NAMALWA (cell line): ENCODE measurements around the gene GPR4.
"Not testable (repeated sequence)": the region's sequence is repeated elsewhere in the genome, so short reads cannot be mapped to it uniquely, and the experiment has no call there.

ENCODE experiments used
- DNase-seq: peaks from one replicate; pipeline ENCODE4 v3.0.0-alpha.2; 2015; ENCODE audit warnings: low spot score

GPR4 gene

GRCh38 chr19:45601524-45602374, at the start of gene GPR4:
TSS of gene GPR4 (minus strand) at chr19:45602212. CDS start at chr19:45591866, 10,346 bp downstream.
- no peak for DNase-seq

DNA sequence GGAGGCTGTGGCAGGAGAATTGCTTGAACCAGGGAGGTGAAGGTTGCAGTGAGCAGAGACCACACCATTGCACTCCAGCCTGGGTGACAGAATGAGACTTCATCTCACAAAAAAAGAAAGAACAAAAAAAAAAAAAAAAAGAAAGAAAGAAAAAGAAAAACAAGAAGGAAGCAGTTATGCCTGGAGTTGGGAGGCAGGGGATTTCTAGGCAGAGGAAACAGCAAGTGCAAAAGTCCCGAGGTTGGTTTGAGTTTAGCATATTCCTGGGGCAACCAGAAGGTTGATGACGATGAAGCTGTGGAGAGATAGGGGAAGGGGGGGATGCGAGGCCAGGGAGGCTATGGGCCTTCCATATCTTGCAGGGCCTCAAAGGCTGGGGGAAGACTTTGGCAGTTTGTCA, 48.7 kb upstream of the GPR4 start:
- no peak for DNase-seq

GRCh38 chr19:45646345-45646698, 44.3 kb upstream of the GPR4 start:
- no peak for DNase-seq

DNA sequence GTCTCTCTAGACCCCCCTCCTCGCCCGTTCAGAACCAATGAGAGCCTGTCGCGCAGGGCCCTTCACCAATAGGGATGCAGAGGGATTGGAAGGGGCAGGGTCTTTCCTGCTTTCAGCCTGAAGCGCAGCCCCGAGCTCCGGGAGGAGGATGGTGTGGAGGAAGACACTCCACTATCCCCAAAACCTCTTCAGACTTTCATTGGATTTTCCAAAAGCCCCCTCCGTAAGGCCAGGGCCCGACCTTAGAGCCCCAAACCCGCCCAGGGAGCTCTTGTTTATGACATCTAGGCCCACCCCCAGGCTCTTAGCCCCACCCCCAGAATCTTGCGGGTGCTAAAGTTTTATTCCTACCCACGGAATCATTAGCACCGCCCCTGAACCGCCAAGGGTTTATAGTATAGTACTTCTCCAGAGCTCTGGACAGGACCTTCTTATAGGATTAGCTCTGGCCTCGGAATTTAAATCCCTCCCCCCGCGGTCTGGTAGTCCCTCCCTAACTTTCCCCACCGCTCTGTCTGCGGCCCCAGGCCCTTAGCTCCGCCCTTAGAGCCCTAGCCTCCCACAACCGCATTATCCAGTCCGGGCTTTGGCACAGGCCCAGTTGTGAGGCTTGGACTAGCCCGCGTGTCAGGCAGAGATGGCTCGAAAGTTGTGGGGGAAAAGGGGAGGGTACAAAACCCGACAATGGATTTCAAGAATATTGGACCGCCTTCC, 43.8 kb upstream of the GPR4 start:
- peak; percentile 98 for DNase-seq

DNA sequence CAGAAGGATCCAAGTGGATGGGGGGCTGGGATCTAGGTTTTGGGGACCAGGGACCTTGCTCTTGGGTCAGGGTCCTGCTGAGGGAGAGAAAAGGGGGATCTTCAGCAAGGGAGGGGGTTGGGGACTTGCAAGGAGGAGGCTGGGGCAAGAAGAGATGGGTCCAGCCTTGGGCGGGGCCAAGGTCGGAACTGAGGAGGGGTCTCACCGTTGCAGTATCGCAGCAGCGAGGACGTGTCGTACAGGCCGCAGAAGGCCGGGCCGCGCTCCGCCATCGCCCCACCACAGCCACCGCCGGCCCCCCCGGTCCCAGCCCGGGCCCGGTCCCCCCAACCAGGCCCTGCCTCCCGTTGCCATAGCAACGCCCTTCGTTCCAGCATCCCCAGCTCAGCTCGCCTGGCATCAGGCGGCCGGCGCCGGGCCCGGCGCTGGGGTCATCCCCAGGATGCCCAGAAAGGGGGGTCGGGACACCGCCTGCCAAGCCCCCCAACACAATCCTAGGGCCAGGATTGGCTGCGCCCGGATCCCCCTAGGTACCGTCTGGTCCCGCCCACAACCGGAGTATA, 43.1 kb upstream of the GPR4 start:
- no peak for DNase-seq

DNA sequence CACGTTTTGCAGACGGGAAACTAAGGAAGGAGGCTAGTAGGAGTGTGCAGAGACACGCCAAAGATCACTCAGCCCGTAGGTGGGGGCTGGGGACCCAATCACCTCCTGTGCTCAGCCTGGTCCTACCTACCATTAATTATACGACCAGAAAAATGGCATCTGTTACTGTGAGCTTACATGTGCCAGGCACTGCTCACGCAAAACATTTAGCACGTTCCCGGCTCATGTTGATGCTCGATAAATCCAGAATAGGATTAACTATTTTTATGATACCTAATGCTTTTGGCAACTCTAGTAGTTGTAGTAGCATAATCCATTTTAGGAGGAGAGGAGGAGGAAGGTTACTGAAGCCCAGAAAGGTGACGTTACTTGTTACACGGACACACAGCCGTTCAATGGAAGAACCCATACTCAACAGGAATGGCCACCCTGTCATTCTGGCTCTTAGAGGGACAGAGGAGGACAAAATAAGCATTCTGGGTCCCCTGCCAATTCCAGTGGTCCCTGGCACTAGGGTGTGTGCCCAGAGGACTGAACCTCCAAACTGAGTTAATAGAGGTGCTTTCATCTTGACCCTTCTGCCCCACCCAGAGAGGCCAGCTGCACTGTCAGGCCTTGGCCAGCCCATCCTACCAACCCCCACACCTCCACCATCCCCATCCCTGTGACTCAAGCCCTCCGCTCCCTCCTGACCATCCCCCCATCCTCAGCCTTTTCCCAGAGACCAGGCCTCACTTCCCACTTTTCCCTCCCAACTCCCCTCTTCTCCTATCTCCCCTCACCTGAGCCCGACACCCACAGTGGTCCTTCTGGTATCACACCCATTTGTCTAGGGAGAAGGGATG, 42.1 kb upstream of the GPR4 start:
- DNase-seq = peak; percentile 26

DNA sequence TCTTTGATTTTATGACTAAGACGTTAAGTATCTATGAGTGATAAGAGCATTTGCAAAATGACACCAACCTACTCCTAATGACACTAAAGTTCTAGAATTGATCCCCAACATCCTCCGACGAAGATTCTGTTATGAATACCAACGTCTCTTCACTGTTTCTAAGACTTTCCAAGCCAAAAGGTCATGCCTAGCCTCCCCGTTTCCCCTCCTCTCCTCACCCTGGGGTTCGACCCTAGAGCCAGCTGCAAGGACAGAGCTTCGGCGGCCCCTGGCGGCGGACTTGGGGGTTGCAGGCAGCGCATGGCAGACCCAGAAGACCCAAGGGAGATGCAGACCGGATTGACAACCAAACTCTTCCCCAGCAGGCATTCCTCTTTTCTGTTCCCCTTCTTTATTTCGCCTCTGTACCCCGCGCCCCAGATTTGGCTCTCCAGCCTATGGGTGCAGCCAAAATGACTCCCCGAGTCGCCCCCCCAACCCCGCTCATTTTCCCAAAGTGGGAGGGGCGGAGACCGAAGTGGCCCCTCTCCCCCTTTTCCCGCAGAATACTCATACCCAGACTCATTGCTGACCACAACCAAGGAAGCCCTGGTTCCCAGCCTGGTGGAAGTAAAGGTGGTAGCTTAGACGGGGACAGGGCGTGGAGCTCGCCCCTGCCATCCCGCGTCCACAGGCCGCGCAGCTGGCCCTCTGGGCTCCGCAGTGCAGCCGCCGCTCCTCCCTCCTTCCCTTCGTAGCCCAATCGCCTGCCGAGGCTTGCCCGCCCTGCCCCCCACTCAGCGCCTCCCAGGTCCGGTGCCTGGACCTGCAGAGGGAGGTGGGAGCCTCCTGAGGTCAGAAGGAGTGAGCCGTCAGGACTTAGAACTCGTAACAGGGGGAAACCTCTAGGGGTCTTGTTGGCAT, 41.3 kb upstream of the GPR4 start:
- DNase-seq = peak; percentile 94

DNA sequence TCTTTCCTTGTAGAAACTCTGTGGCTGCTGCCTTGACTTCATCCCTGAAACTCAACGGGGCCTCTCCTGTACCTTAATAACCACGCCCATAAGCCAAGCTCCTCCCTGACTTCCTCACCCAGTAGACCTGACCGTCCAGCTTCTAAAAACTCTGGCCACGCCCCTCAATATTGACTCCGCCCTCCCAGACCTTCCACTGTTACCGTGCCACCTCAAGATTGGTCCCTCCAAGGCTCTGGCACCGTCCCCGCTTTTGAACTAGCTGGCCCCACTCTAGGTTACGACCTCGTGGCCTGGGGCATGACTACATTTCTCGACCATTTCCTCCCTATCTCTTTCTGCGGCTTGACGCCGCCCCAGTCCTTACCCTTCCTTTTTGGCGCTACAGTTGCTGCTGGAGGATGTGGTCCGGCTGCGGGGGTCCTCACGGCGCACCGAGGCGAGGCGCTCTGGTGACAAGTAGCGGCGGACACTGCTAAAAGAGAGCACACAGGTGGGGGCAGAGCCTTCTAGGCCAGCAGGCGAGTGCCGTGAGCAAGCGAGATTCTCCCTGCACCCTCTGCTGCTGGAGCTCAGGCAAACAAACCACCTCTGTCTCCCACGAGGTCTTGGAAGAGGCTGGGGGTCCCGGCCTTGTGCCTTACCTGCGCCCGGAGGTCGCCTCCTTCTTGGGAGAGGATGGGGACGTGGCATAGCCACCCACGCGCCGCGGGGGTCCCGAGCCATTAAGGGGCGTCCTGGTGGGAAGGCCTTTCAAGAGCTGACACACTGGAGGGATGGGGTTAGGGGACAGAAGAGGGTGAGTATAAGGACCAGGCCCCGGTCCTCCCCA, 39.5 kb upstream of the GPR4 start:
- peak; percentile 98 for DNase-seq

- no peak for DNase-seq
Measured at GRCh38 chr19:45640849-45641273, 38.8 kb upstream of the GPR4 start.

DNA sequence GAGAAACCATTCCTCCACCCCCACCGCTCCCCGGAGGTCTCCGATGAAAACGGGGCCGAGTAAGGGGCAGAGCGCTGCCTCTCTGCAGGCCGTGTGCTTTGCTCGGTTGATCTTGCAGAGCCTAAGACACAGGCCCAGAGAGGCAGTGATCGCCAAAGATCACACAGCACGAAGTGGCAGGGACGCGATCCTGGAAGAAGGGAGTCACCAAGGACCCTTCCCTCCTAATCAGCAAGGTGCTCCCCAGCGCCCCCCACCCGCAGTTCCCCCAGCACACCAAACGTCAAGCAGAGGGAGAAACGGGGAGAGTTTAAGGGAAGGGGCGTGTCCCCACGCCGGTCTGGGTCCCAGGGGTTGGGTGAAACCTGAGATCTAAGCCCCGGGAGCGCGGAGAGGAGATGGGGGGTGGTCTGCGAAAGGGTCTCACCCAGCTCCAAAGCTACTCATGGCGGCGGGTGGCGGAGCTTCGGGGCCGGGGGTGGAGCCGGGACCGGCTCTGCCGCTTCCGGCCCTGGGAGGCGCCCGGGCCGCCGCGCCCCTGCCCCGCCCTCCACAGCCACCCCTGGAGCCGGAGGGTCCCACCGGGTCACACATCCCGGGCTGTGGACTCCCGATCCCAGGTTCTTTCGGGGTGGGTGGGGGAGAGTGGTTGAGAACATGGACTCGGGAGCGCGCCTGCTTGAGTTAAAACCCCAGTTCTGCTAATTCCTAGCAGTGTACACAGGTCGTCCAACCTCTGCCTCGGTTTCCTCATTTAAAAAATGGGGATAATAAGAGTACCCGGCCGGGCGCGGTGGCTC, 37.1 kb upstream of the GPR4 start, which contains the start of gene EML2:
EML2 (minus strand) TSS at position 468 of the 800 bp plus-strand sequence; CDS start at position 447, 21 bp downstream.
- peak; percentile 67 for DNase-seq

GRCh38 chr19:45637890-45638667, 36.1 kb upstream of the GPR4 start:
- DNase-seq = no peak

DNA sequence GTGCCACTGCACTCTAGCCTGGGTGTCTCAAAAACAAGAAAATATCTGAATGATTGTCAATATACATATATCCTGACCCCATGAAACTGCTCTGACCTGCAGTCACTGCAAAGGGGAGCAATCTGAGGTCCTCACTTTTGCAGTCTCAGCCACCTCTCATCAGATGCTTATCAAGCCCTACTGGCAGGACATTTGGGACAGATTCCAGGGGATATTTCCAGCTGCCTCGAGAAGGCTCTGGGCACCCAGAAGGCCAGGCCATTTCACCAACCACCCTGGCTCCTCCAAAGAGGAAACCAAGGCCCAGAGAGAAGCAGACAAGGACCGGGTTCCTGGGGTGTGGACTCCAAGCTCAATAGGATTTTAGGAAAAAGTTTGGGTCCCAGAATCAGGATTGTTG, 34.9 kb upstream of the GPR4 start:
- DNase-seq = no peak

DNA sequence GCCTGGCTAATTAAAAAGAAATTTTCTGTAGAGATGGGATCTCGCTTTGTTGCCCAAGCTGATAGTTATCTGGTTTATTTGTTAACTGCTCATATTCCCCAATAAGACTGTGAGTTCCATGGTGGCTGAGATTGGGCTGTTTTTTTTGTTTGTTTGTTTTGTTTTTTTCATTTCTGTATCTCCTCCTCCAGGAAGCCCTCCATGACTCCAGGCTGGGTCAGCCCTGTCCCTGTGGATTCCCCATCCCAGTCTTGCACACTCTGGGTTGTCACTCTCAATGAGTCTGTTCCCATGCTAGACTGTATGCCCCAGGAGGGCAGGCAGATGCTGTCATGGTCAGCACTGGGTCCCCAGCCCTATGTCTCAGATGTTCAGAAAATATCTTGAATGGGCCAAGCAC, 34.3 kb upstream of the GPR4 start:
- no peak for DNase-seq

- DNase-seq = peak; percentile 79
Measured at GRCh38 chr19:45632468-45633196, 30.6 kb upstream of the GPR4 start.

- DNase-seq = no peak
Measured at GRCh38 chr19:45630463-45630862, 28.5 kb upstream of the GPR4 start.

- no peak for DNase-seq
Measured at GRCh38 chr19:45629704-45630103, 27.7 kb upstream of the GPR4 start.

DNA sequence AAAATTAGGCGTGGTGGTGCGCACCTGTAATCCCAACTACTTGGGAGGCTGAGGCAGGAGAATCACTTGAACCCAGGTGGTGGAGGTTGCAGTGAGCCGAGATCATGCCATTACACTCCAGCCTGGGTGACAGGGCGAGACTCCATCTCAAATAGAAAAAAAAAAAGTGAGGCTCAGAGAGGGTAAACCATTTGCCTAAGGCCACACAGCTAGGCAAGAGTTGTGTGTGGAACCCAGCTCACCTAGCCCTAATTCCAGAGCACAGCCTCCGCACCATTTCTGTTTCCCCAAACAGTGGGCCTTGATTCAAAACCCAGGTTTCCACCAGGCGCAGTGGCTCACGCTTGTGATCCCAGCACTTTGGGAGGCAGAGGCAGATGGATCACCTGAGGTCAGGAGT, 26.2 kb upstream of the GPR4 start:
- not testable (repeated sequence) for DNase-seq

DNA sequence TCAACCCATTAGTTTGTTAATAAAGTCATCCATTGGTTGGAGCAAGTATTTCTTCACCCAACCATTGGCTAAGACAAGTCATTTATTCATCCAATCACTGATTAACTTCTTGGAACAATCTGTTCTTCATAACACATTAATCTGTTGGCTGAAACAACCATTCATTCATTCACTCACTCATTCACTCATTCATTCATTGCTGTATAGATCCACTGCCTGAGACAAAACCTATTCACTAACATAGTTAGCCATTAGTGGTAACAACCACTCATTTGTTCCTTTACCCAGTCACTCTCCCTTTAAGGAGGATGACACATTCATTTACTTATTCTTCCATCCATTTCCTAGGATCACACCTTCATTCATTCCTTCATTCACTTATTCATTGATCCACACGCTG, 22.0 kb upstream of the GPR4 start:
- DNase-seq = no peak
